Endothelial cell (in vitro differentiated cells): ENCODE results near the gene KRT71. TPM values are rescaled to one million over a fixed set of nuclear protein-coding genes. Genes with fewer than 3 reads are reported as not detected.

Source experiments
- DNase-seq: peaks from one replicate; pipeline ENCODE4 v3.0.0; 2021; ENCODE audit warnings: low spot score
- H3K27ac Mint-ChIP-seq: one replicate; pipeline ENCODE4 v1.8.0; 2021; ENCODE audit warnings: mixed read lengths, inconsistent platforms; ENCODE audit not compliant: unreplicated experiment
- H3K27me3 Mint-ChIP-seq: one replicate; pipeline ENCODE4 v1.8.0; 2021; ENCODE audit warnings: mild to moderate bottlenecking, moderate library complexity, mixed read lengths, inconsistent platforms; ENCODE audit not compliant: unreplicated experiment
- H3K36me3 Mint-ChIP-seq: one replicate; pipeline ENCODE4 v1.8.0; 2021; ENCODE audit warnings: mild to moderate bottlenecking, low read depth, mixed read lengths, inconsistent platforms; ENCODE audit not compliant: unreplicated experiment
- H3K4me1 Mint-ChIP-seq: one replicate; pipeline ENCODE4 v1.8.0; 2021; ENCODE audit warnings: mild to moderate bottlenecking, mixed read lengths, inconsistent platforms; ENCODE audit not compliant: unreplicated experiment
- H3K4me3 Mint-ChIP-seq: one replicate; pipeline ENCODE4 v1.8.0; 2021; ENCODE audit warnings: mild to moderate bottlenecking, mixed read lengths, inconsistent platforms; ENCODE audit not compliant: unreplicated experiment
- H3K9me3 Mint-ChIP-seq: one replicate; pipeline ENCODE4 v1.8.0; 2021; ENCODE audit warnings: mixed read lengths, inconsistent platforms; ENCODE audit not compliant: unreplicated experiment
- CTCF ChIP-seq: fragments of 200-600 bp; sonication (generic); IDR thresholded peaks from one replicate; pipeline ENCODE4 v1.5.0; 2021; ENCODE audit warnings: antibody characterized with exemption; ENCODE audit not compliant: unreplicated experiment
- total RNA-seq: library from RNA; stranded (reverse); fragmentation: NEBNext Ultra II Directional; extraction: Animal tissue kit (Norgen Biotek cat#: 25700); gene quantifications from one replicate; pipeline ENCODE4 v1.2.1, GENCODE V29; 2021; ENCODE audit not compliant: unreplicated experiment

Gene KRT71
- total RNA-seq, 1 donor from 2014 or later = not detected

GRCh38 chr12:52498946-52499345 lies 54.0 kb downstream of the KRT71 start:
- H3K4me1 Mint-ChIP-seq = peaks cover 8% of the 10 kb centered on the region
- TF ChIP-seq CTCF = no peak
- peaks cover 4% of the 10 kb centered on the region for H3K27me3 Mint-ChIP-seq
- no peak overlapping the region for H3K27ac Mint-ChIP-seq
- H3K4me3 Mint-ChIP-seq = no peak overlapping the region
- no peak for DNase-seq
- no peaks in the 10 kb centered on the region for H3K9me3 Mint-ChIP-seq
- no peaks in the 10 kb centered on the region for H3K36me3 Mint-ChIP-seq

GRCh38 chr12:52497975-52498374 lies 55.0 kb downstream of the KRT71 start:
- Mint-ChIP-seq H3K9me3 (no peaks in the 10 kb centered on the region), H3K27me3 (peaks cover 6% of the 10 kb centered on the region), H3K4me1 (peaks cover 8% of the 10 kb centered on the region), H3K4me3 (no peak overlapping the region), H3K27ac (no peak overlapping the region), H3K36me3 (no peaks in the 10 kb centered on the region)
- no peak for TF ChIP-seq CTCF
- no peak for DNase-seq

- Mint-ChIP-seq H3K9me3 (no peaks in the 10 kb centered on the region), H3K27ac (no peak overlapping the region), H3K36me3 (no peaks in the 10 kb centered on the region), H3K27me3 (peaks cover 6% of the 10 kb centered on the region), H3K4me3 (no peak overlapping the region), H3K4me1 (peaks cover 8% of the 10 kb centered on the region)
- TF ChIP-seq CTCF = no peak
- no peak for DNase-seq
These were observed 56.3 kb downstream of the KRT71 start for GRCh38 chr12:52496590-52497071.

- DNase-seq = no peak
- Mint-ChIP-seq H3K27ac (no peak overlapping the region), H3K4me3 (no peak overlapping the region), H3K9me3 (no peaks in the 10 kb centered on the region), H3K36me3 (no peaks in the 10 kb centered on the region), H3K4me1 (peaks cover 8% of the 10 kb centered on the region), H3K27me3 (peaks cover 6% of the 10 kb centered on the region)
- TF ChIP-seq CTCF = no peak
These were observed 56.9 kb downstream of the KRT71 start for GRCh38 chr12:52496054-52496453.

- Mint-ChIP-seq H3K9me3 (no peaks in the 10 kb centered on the region), H3K27ac (no peak overlapping the region), H3K4me1 (peaks cover 8% of the 10 kb centered on the region), H3K27me3 (peaks cover 6% of the 10 kb centered on the region), H3K36me3 (no peaks in the 10 kb centered on the region), H3K4me3 (no peak overlapping the region)
- DNase-seq = no peak
- TF ChIP-seq CTCF = no peak
These were observed 57.6 kb downstream of the KRT71 start for GRCh38 chr12:52495389-52495788.
